Measurements from ENCODE around the gene ARHGAP26. TPM values are rescaled to one million over a fixed set of nuclear protein-coding genes. Genes with fewer than 3 reads are reported as not detected.
A peak's percentile ranks its signal among the peaks of the same experiment; 100 is the strongest.

Gene ARHGAP26
- total RNA-seq, 4 donors from 2014 or later = 28.2 to 52.3 (median 37.9) TPM

- Histone ChIP-seq H3K4me1 (no peaks in the 10 kb centered on the region), H3K9me3 (no peaks in the 10 kb centered on the region), H3K4me3 (replicated peaks in 1 of 3) (no peak overlapping the region), H3K36me3 (no peaks in the 10 kb centered on the region), H3K27me3 (no peaks in the 10 kb centered on the region), H3K27ac (no peak overlapping the region)
- 87 to 90% methylated on average over 3 of the region's 3 CpGs for WGBS, 2 donors
- intact Hi-C loops (cut with DNase I) = no loop called here
- no peak for DNase-seq
- TF ChIP-seq POLR2A (IDR thresholded peaks at IDR 0.05) = no peak
- no peak for TF ChIP-seq CTCF (IDR thresholded peaks at IDR 0.05)
These were observed 27.2 kb downstream of the ARHGAP26 start for GRCh38 chr5:142797420-142797819.

GRCh38 chr5:142798099-142798770 is 28.1 kb downstream of the ARHGAP26 start:
- WGBS, 2 donors = 83 to 94% methylated on average over 4 of the region's 4 CpGs
- intact Hi-C loops (cut with DNase I) = no loop called here
- TF ChIP-seq POLR2A (IDR thresholded peaks at IDR 0.05) (no peak), CTCF (IDR thresholded peaks at IDR 0.05) (no peak)
- no peak overlapping the region for H3K4me3 ChIP-seq (replicated peaks in 1 of 3)
- DNase-seq = no peak
- no peaks in the 10 kb centered on the region for H3K4me1 ChIP-seq
- no peaks in the 10 kb centered on the region for H3K9me3 ChIP-seq
- H3K27ac ChIP-seq = no peak overlapping the region
- no peaks in the 10 kb centered on the region for H3K36me3 ChIP-seq
- no peaks in the 10 kb centered on the region for H3K27me3 ChIP-seq

- no peak for DNase-seq
- H3K4me1 ChIP-seq = no peaks in the 10 kb centered on the region
- no peak overlapping the region for H3K4me3 ChIP-seq (replicated peaks in 1 of 3)
- 91 to 94% methylated on average over 6 of the region's 6 CpGs for WGBS, 2 donors
- no peaks in the 10 kb centered on the region for H3K36me3 ChIP-seq
- no peaks in the 10 kb centered on the region for H3K9me3 ChIP-seq
- intact Hi-C loops (cut with DNase I) = no loop called here
- no peaks in the 10 kb centered on the region for H3K27me3 ChIP-seq
- no peak overlapping the region for H3K27ac ChIP-seq
- TF ChIP-seq POLR2A (IDR thresholded peaks at IDR 0.05) = no peak
- TF ChIP-seq CTCF (IDR thresholded peaks at IDR 0.05) = no peak
These were observed 30.8 kb downstream of the ARHGAP26 start for GRCh38 chr5:142800776-142801494.

GRCh38 chr5:142801495-142801871 is 31.3 kb downstream of the ARHGAP26 start:
- 87% methylated on average over 4 of the region's 4 CpGs for WGBS, 2 donors
- Histone ChIP-seq H3K9me3 (no peaks in the 10 kb centered on the region), H3K4me1 (no peaks in the 10 kb centered on the region), H3K36me3 (no peaks in the 10 kb centered on the region), H3K27ac (no peak overlapping the region), H3K4me3 (replicated peaks in 1 of 3) (no peak overlapping the region), H3K27me3 (no peaks in the 10 kb centered on the region)
- intact Hi-C loops (cut with DNase I) = no loop called here
- TF ChIP-seq CTCF (IDR thresholded peaks at IDR 0.05) = no peak
- DNase-seq = no peak

GRCh38 chr5:142803428-142804125 is 33.4 kb downstream of the ARHGAP26 start:
- Histone ChIP-seq H3K36me3 (no peaks in the 10 kb centered on the region), H3K4me3 (replicated peaks in 1 of 3) (no peak overlapping the region), H3K9me3 (no peaks in the 10 kb centered on the region), H3K27ac (peak overlapping the region in 2 of 3 donors; percentile 6 to 18), H3K27me3 (no peaks in the 10 kb centered on the region), H3K4me1 (peaks cover 0 to 8% of the 10 kb centered on the region in 2 donors)
- intact Hi-C loops (cut with DNase I) = no loop called here
- DNase-seq = no peak
- no peak for TF ChIP-seq POLR2A (IDR thresholded peaks at IDR 0.05)
- TF ChIP-seq CTCF (IDR thresholded peaks at IDR 0.05) = no peak
- 81 to 83% methylated on average over 11 of the region's 11 CpGs for WGBS, 2 donors
